K562 (cell line): Measurements from ENCODE around the gene TEX54. TPM values are rescaled to one million over a fixed set of nuclear protein-coding genes. Genes with fewer than 3 reads are reported as not detected.
A peak's percentile ranks its signal among the peaks of the same experiment; 100 is the strongest.

Experiments used
- CHCHD3 ChIP-seq: fragments of 250-450 bp; sonication (Bioruptor Pico); IDR thresholded peaks from 2 replicates; pipeline ENCODE4 v2.1.2; 2022; ENCODE audit warnings: mild to moderate bottlenecking
- CHD1 ChIP-seq: fragments of 200-600 bp; sonication (generic); IDR thresholded peaks from one replicate; pipeline ENCODE4 v1.6.1; 2012; ENCODE audit warnings: mild to moderate bottlenecking, moderate library complexity, low read length, inconsistent platforms
- CHD4 ChIP-seq: fragments of 200-600 bp; sonication (generic); IDR thresholded peaks from 3 replicates; pipeline ENCODE4 v1.6.1; 2012; ENCODE audit warnings: low read depth, mild to moderate bottlenecking, mixed read lengths, low read length, inconsistent platforms; ENCODE audit not compliant: insufficient read depth, insufficient replicate concordance, poor library complexity, severe bottlenecking
- ELF2 ChIP-seq: fragments of 250-450 bp; sonication (Bioruptor Pico); IDR thresholded peaks from 2 replicates; pipeline ENCODE4 v1.5.0; 2021; ENCODE audit warnings: mild to moderate bottlenecking
- FUS ChIP-seq: fragments of 200-400 bp; formaldehyde crosslinking; optimal IDR thresholded peaks from 2 replicates; pipeline ENCODE3; 2017; ENCODE audit warnings: low read depth, low read length
- HDAC1 ChIP-seq, 2 experiments: fragments of 450-650 bp; IDR thresholded peaks; 2 replicates each; pipeline ENCODE4 v1.6.1; 2016 to 2017; ENCODE audit warnings: inconsistent platforms in 1 of 2, mild to moderate bottlenecking in 1 of 2, moderate library complexity in 1 of 2
- HNRNPK ChIP-seq: fragments of 200-400 bp; formaldehyde crosslinking; IDR thresholded peaks from one replicate; pipeline ENCODE4 v1.6.1; 2018; ENCODE audit warnings: mild to moderate bottlenecking, low read depth, low read length; ENCODE audit not compliant: poor library complexity, severe bottlenecking
- IRF2 ChIP-seq: sonication (generic); formaldehyde crosslinking; IDR thresholded peaks from 2 replicates; pipeline ENCODE4 v1.8.1; 2022; ENCODE audit warnings: mild to moderate bottlenecking, missing genetic modification reagents
- KLF16 ChIP-seq: IDR thresholded peaks from 2 replicates; pipeline ENCODE4 v1.6.1; 2016; ENCODE audit warnings: antibody characterized with exemption
- MYNN ChIP-seq, 2 experiments: sonication (generic); formaldehyde crosslinking in 1 of 2; IDR thresholded peaks; 2 replicates each; pipeline versions ENCODE4 v1.5.0 to v1.6.1; 2016 to 2020; ENCODE audit warnings: antibody characterized with exemption in 1 of 2, missing genetic modification reagents in 1 of 2
- PCBP1 ChIP-seq: fragments of 200-400 bp; formaldehyde crosslinking; IDR thresholded peaks from 2 replicates; pipeline ENCODE4 v1.6.1; 2018; ENCODE audit warnings: mild to moderate bottlenecking, low read depth, low read length; ENCODE audit not compliant: poor library complexity, severe bottlenecking
- PTRF ChIP-seq: fragments of 450-650 bp; IDR thresholded peaks from 2 replicates; pipeline ENCODE4 v1.6.1; 2016; ENCODE audit warnings: mild to moderate bottlenecking, missing genetic modification characterization, missing compliant biosample characterization
- PTTG1 ChIP-seq: fragments of 450-650 bp; IDR thresholded peaks from 2 replicates; pipeline ENCODE4 v1.6.1; 2016; ENCODE audit warnings: low read depth, mild to moderate bottlenecking, missing genetic modification characterization, missing compliant biosample characterization
- SMARCB1 ChIP-seq: IDR thresholded peaks from 2 replicates; pipeline ENCODE4 v1.6.1; 2011; ENCODE audit warnings: improper control_type of control experiment, low read depth; ENCODE audit not compliant: insufficient read length
- SUPT5H ChIP-seq: fragments of 450-650 bp; IDR thresholded peaks from 2 replicates; pipeline ENCODE4 v1.6.1; 2016
- ZNF23 ChIP-seq: fragments of 250-450 bp; sonication (Bioruptor Pico); IDR thresholded peaks from 2 replicates; pipeline ENCODE4 v1.4.0; 2020; ENCODE audit warnings: mild to moderate bottlenecking
- ZNF274 ChIP-seq: IDR thresholded peaks from 2 replicates; pipeline ENCODE4 v1.6.1; 2011; ENCODE audit warnings: low read depth, mild to moderate bottlenecking, low read length, moderate library complexity, borderline replicate concordance
- ZNF431 ChIP-seq: sonication (generic); formaldehyde crosslinking; IDR thresholded peaks from 2 replicates; pipeline ENCODE4 v1.8.0; 2022; ENCODE audit warnings: mild to moderate bottlenecking, missing genetic modification reagents
- ZNF586 ChIP-seq: fragments of 450-650 bp; formaldehyde crosslinking; conservative IDR thresholded peaks from 2 replicates; pipeline ENCODE4 v1.4.0; 2020; ENCODE audit warnings: mild to moderate bottlenecking, moderate library complexity
- ZNF766 ChIP-seq: fragments of 200-800 bp; sonication (Bioruptor generic); conservative IDR thresholded peaks from 2 replicates; pipeline ENCODE4 v1.6.1; 2016; ENCODE audit warnings: missing genetic modification characterization, missing compliant biosample characterization
- polyA plus RNA-seq, 8 experiments: library from polyadenylated mRNA; depleted of rRNA in 4 of 8; stranded (reverse) in 5 of 8; unstranded in 3 of 8; fragments of >200 nt; fragmentation: Nextera tagmentation in 2 of 8; fragmentation: Illumina TruSeq in 1 of 8; extraction: Ambion mirVana in 2 of 8; extraction: Trizol in 1 of 8; gene quantifications; 2 replicates each; pipeline versions ENCODE4 v1.2.1 to v1.2.3, GENCODE V29; 2011 to 2014; ENCODE audit warnings: inconsistent platforms in 1 of 8, missing spikeins in 1 of 8
- total RNA-seq, 7 experiments: library from RNA; depleted of rRNA in 6 of 7; stranded (reverse); fragments of >200 nt in 6 of 7; fragmentation: Illumina TruSeq in 2 of 7; extraction: Trizol in 2 of 7; gene quantifications; 2 replicates each; pipeline versions ENCODE4 v1.2.1 to v1.2.3, GENCODE V29; 2011 to 2021; ENCODE audit warnings: low replicate concordance in 1 of 7
- TF ChIP-seq, protein P1 (sequence below): fragments of 450-650 bp; IDR thresholded peaks from 2 replicates; pipeline ENCODE4 v1.6.1; 2016; ENCODE audit warnings: borderline replicate concordance
- TF ChIP-seq, protein P2 (sequence below): fragments of 250-450 bp; sonication (Bioruptor Pico); IDR thresholded peaks from 2 replicates; pipeline ENCODE4 v1.5.0; 2021
- TF ChIP-seq, protein P3 (sequence below): fragments of 250-450 bp; sonication (Bioruptor Pico); IDR thresholded peaks from 2 replicates; pipeline ENCODE4 v1.4.0; 2020; ENCODE audit warnings: mild to moderate bottlenecking, moderate library complexity, borderline replicate concordance

TEX54 gene
- total and polyA plus RNA-seq, 9 of the 15 experiments (the other 6 are each of a cell fraction or from before 2014, with no cell fraction given): not detected

DNA sequence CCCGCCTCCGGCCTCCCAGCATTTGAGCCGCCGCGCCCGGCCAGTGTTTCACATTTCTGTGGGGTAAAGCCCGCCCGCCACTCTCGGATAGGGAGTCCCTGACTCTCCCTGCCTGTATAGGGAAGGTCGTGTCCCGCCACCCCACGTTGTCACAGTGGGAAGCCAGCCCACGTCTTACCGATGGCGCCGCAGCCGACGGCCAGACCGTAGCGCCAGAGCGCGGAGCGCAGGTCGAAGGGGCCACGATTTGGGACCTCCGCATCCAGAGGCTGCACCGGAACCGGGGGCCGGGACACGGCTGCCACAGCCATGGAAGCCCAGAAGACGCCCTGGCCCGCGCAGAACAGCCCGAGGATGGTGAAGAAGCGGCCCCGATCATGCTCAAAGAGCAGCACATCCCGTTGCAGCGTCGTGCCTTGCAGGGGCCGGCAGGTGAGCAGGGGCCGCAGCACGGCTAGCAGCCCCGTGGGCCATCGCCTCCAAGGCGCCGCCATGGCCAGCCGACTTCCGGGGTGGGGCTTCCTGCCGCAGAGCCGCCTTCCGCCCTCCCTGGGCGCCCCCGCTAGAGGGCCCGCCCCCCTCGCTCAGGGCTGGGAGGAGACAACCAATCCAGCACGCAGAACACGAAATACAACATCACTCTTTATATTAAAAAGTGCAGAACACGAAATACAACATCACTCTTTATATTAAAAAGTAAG is 41.0 kb downstream of the TEX54 start, which contains the start of gene TMEM223 (continued):
- no peak for TF ChIP-seq HNRNPK
- TF ChIP-seq ZNF431 (CRISPR knock-in tag): no peak
- TF ChIP-seq, protein P1, sequence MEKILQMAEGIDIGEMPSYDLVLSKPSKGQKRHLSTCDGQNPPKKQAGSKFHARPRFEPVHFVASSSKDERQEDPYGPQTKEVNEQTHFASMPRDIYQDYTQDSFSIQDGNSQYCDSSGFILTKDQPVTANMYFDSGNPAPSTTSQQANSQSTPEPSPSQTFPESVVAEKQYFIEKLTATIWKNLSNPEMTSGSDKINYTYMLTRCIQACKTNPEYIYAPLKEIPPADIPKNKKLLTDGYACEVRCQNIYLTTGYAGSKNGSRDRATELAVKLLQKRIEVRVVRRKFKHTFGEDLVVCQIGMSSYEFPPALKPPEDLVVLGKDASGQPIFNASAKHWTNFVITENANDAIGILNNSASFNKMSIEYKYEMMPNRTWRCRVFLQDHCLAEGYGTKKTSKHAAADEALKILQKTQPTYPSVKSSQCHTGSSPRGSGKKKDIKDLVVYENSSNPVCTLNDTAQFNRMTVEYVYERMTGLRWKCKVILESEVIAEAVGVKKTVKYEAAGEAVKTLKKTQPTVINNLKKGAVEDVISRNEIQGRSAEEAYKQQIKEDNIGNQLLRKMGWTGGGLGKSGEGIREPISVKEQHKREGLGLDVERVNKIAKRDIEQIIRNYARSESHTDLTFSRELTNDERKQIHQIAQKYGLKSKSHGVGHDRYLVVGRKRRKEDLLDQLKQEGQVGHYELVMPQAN: peak; percentile 94
- TF ChIP-seq PTRF (tag): no peak
- TF ChIP-seq CHD4: no peak
- peak; percentile 95 for TF ChIP-seq SUPT5H
- no peak for TF ChIP-seq PCBP1
- TF ChIP-seq, protein P2, sequence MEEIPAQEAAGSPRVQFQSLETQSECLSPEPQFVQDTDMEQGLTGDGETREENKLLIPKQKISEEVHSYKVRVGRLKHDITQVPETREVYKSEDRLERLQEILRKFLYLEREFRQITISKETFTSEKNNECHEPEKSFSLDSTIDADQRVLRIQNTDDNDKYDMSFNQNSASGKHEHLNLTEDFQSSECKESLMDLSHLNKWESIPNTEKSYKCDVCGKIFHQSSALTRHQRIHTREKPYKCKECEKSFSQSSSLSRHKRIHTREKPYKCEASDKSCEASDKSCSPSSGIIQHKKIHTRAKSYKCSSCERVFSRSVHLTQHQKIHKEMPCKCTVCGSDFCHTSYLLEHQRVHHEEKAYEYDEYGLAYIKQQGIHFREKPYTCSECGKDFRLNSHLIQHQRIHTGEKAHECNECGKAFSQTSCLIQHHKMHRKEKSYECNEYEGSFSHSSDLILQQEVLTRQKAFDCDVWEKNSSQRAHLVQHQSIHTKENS: 0 out of 2 replicates have a peak, but pooled peaks have one; percentile 66
- TF ChIP-seq KLF16: no peak
- no peak for TF ChIP-seq PTTG1 (tag)
- TF ChIP-seq ZNF274: no peak
- TF ChIP-seq, protein P3, sequence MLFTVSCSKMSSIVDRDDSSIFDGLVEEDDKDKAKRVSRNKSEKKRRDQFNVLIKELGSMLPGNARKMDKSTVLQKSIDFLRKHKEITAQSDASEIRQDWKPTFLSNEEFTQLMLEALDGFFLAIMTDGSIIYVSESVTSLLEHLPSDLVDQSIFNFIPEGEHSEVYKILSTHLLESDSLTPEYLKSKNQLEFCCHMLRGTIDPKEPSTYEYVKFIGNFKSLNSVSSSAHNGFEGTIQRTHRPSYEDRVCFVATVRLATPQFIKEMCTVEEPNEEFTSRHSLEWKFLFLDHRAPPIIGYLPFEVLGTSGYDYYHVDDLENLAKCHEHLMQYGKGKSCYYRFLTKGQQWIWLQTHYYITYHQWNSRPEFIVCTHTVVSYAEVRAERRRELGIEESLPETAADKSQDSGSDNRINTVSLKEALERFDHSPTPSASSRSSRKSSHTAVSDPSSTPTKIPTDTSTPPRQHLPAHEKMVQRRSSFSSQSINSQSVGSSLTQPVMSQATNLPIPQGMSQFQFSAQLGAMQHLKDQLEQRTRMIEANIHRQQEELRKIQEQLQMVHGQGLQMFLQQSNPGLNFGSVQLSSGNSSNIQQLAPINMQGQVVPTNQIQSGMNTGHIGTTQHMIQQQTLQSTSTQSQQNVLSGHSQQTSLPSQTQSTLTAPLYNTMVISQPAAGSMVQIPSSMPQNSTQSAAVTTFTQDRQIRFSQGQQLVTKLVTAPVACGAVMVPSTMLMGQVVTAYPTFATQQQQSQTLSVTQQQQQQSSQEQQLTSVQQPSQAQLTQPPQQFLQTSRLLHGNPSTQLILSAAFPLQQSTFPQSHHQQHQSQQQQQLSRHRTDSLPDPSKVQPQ: no peak
- TF ChIP-seq CHD1: peak; percentile 56
- 0 out of 2 replicates have a peak, but pooled peaks have one; percentile 45 for TF ChIP-seq CHCHD3
- peak in 1 of 2 experiments; percentile 94; a peak in 2 of 4 replicates for TF ChIP-seq HDAC1 (IDR thresholded peaks at IDR 0.05)
- TF ChIP-seq SMARCB1: no peak
- TF ChIP-seq ZNF23 (CRISPR knock-in tag): no peak
- no peak for TF ChIP-seq FUS
- TF ChIP-seq ZNF586: no peak
- TF ChIP-seq ZNF766 (CRISPR knock-in tag): no peak
- peak; percentile 54 for TF ChIP-seq MYNN (IDR thresholded peaks at IDR 0.05)
- no peak for TF ChIP-seq MYNN (CRISPR knock-in tag; IDR thresholded peaks at IDR 0.05)
- no peak for TF ChIP-seq IRF2
- TF ChIP-seq ELF2 (CRISPR knock-in tag): peak; percentile 68; the same call in 1 of the 2 replicates
